H9 (cell line): ENCODE data around the gene TTLL9. TPM values are rescaled to one million over a fixed set of nuclear protein-coding genes. Genes with fewer than 3 reads are reported as not detected.

Experiments used
- DNase-seq: peaks from one replicate; pipeline ENCODE4 v3.0.0-alpha.2; 2017
- H2AFZ ChIP-seq: one replicate; pipeline ENCODE4 v1.6.1; 2013; ENCODE audit warnings: mild to moderate bottlenecking, low read length, control low read depth, moderate library complexity
- H2AK5ac ChIP-seq: 2 replicates; pipeline ENCODE4 v1.6.1; 2013; ENCODE audit warnings: low read length, control low read depth, mixed read lengths; ENCODE audit not compliant: insufficient read length
- H2BK120ac ChIP-seq: one replicate; pipeline ENCODE4 v1.6.1; 2013; ENCODE audit warnings: low read depth, mild to moderate bottlenecking, low read length, control low read depth, inconsistent platforms; ENCODE audit not compliant: poor library complexity, severe bottlenecking
- H2BK12ac ChIP-seq: 2 replicates; pipeline ENCODE4 v1.6.1; 2013; ENCODE audit warnings: low read length, control low read depth, mixed read lengths, low read depth; ENCODE audit not compliant: insufficient read length
- H2BK15ac ChIP-seq: 2 replicates; pipeline ENCODE4 v1.6.1; 2013; ENCODE audit warnings: low read depth, low read length, control low read depth
- H2BK20ac ChIP-seq: one replicate; pipeline ENCODE4 v1.6.1; 2013; ENCODE audit warnings: low read depth, mild to moderate bottlenecking, low read length, control low read depth, inconsistent platforms; ENCODE audit not compliant: poor library complexity, severe bottlenecking
- H2BK5ac ChIP-seq: 2 replicates; pipeline ENCODE4 v1.6.1; 2013; ENCODE audit warnings: low read length, control low read depth, mixed read lengths; ENCODE audit not compliant: insufficient read length
- H3K14ac ChIP-seq: 2 replicates; pipeline ENCODE4 v1.6.1; 2013; ENCODE audit warnings: low read length, control low read depth; ENCODE audit not compliant: insufficient read depth
- H3K18ac ChIP-seq: 2 replicates; pipeline ENCODE4 v1.6.1; 2013; ENCODE audit warnings: low read depth, mild to moderate bottlenecking, mixed read lengths, low read length, control low read depth; ENCODE audit not compliant: insufficient read length
- H3K23ac ChIP-seq: 2 replicates; pipeline ENCODE4 v1.6.1; 2013; ENCODE audit warnings: low read length, control low read depth, mixed read lengths, low read depth; ENCODE audit not compliant: insufficient read length
- H3K23me2 ChIP-seq: 2 replicates; pipeline ENCODE4 v1.6.1; 2013; ENCODE audit warnings: low read depth, mild to moderate bottlenecking, mixed read lengths, low read length, control low read depth; ENCODE audit not compliant: insufficient read length, poor library complexity, severe bottlenecking
- H3K27ac ChIP-seq: 2 replicates; pipeline ENCODE4 v1.5.1; 2013; ENCODE audit warnings: low read length, control low read depth, mixed read lengths, low read depth; ENCODE audit not compliant: insufficient read length
- H3K27me3 ChIP-seq: 2 replicates; pipeline ENCODE4 v1.6.1; 2013; ENCODE audit warnings: low read length, control low read depth, inconsistent platforms; ENCODE audit not compliant: insufficient read depth
- H3K4ac ChIP-seq: 2 replicates; pipeline ENCODE4 v1.6.1; 2013; ENCODE audit warnings: low read depth, mild to moderate bottlenecking, control low read depth, inconsistent platforms, low read length, moderate library complexity
- H3K4me1 ChIP-seq: 2 replicates; pipeline ENCODE4 v1.6.1; 2013; ENCODE audit warnings: low read length, control low read depth, inconsistent platforms; ENCODE audit not compliant: insufficient read depth
- H3K4me2 ChIP-seq: 2 replicates; pipeline ENCODE4 v1.6.1; 2013; ENCODE audit warnings: low read length, control low read depth, mixed read lengths; ENCODE audit not compliant: insufficient read length, insufficient read depth
- H3K56ac ChIP-seq: 2 replicates; pipeline ENCODE4 v1.6.1; 2013; ENCODE audit warnings: low read depth, mild to moderate bottlenecking, mixed read lengths, low read length, control low read depth; ENCODE audit not compliant: insufficient read length
- H3K79me1 ChIP-seq: 2 replicates; pipeline ENCODE4 v1.6.1; 2013; ENCODE audit warnings: low read depth, mild to moderate bottlenecking, moderate library complexity, low read length, control low read depth, inconsistent platforms; ENCODE audit not compliant: insufficient read depth, poor library complexity, severe bottlenecking
- H3K79me2 ChIP-seq: 2 replicates; pipeline ENCODE4 v1.6.1; 2013; ENCODE audit warnings: low read length, control low read depth, inconsistent platforms; ENCODE audit not compliant: insufficient read depth
- H3K9ac ChIP-seq: 2 replicates; pipeline ENCODE4 v1.6.1; 2013; ENCODE audit warnings: low read length, control low read depth, mixed read lengths; ENCODE audit not compliant: insufficient read length; ENCODE audit errors: extremely low read depth
- H3K9me3 ChIP-seq: one replicate; pipeline ENCODE4 v1.6.1; 2013; ENCODE audit warnings: low read depth, low read length, inconsistent platforms; ENCODE audit not compliant: control insufficient read depth
- H3T11ph ChIP-seq: one replicate; pipeline ENCODE4 v1.6.1; 2013; ENCODE audit warnings: mild to moderate bottlenecking, low read length, control low read depth, inconsistent platforms
- H4K20me1 ChIP-seq: one replicate; pipeline ENCODE4 v1.6.1; 2013; ENCODE audit not compliant: control insufficient read depth, insufficient read length, insufficient read depth
- H4K5ac ChIP-seq: 2 replicates; pipeline ENCODE4 v1.6.1; 2013; ENCODE audit warnings: low read depth, mild to moderate bottlenecking, mixed read lengths, low read length, control low read depth; ENCODE audit not compliant: insufficient read length
- H4K8ac ChIP-seq: replicated peaks from 2 replicates; pipeline ENCODE4 v1.6.1; 2013; ENCODE audit warnings: low read length, control low read depth, mixed read lengths, low read depth; ENCODE audit not compliant: insufficient read length
- H4K91ac ChIP-seq: 2 replicates; pipeline ENCODE4 v1.6.1; 2013; ENCODE audit warnings: low read depth, mild to moderate bottlenecking, moderate library complexity, mixed read lengths, low read length, control low read depth; ENCODE audit not compliant: insufficient read length
- H3K27ac Mint-ChIP-seq, 3 experiments: 2 replicates in 2 of 3; 3 replicates in 1 of 3; pipeline ENCODE4 v1.8.0; 2020 to 2021; ENCODE audit warnings: mixed read lengths in 3 of 3, mild to moderate bottlenecking in 1 of 3, moderate library complexity in 1 of 3
- H3K27me3 Mint-ChIP-seq: 2 replicates; pipeline ENCODE4 v1.8.0; 2021; ENCODE audit warnings: low read depth, mild to moderate bottlenecking, moderate library complexity, mixed read lengths
- H3K36me3 Mint-ChIP-seq, 3 experiments: 2 replicates in 2 of 3; 3 replicates in 1 of 3; pipeline ENCODE4 v1.8.0; 2020 to 2021; ENCODE audit warnings: low read depth in 3 of 3, mixed read lengths in 3 of 3; ENCODE audit not compliant: insufficient read depth in 1 of 3
- H3K4me1 Mint-ChIP-seq, 2 experiments: 2 replicates each; pipeline ENCODE4 v1.8.0; 2020; ENCODE audit warnings: mixed read lengths in 2 of 2
- H3K4me3 Mint-ChIP-seq, 2 experiments: 2 replicates in 1 of 2; 3 replicates in 1 of 2; pipeline ENCODE4 v1.8.0; 2020 to 2021; ENCODE audit warnings: mild to moderate bottlenecking in 2 of 2, mixed read lengths in 2 of 2, moderate library complexity in 1 of 2
- H3K9me3 Mint-ChIP-seq, 2 experiments: 2 replicates in 1 of 2; 3 replicates in 1 of 2; pipeline ENCODE4 v1.8.0; 2020; ENCODE audit warnings: mild to moderate bottlenecking in 2 of 2, mixed read lengths in 2 of 2, moderate library complexity in 1 of 2
- CTCF ChIP-seq: fragments of 200-600 bp; sonication (generic); conservative IDR thresholded peaks from 3 replicates; pipeline ENCODE4 v1.8.0; 2021; ENCODE audit warnings: antibody characterized with exemption, mild to moderate bottlenecking
- WGBS: extraction: QIAGEN DNeasy Blood & Tissue Kit; methylation state at CpG from one replicate; pipeline ENCODE4 v1.1.7; 2013; ENCODE audit warnings: missing lambda C conversion rate, low lambda C conversion rate, mixed read lengths; ENCODE audit not compliant: insufficient read length; ENCODE audit errors: extremely low coverage; 5-methylcytosine and 5-hydroxymethylcytosine counted together
- total RNA-seq: library from RNA; stranded (reverse); gene quantifications from 2 replicates; pipeline ENCODE4 v1.2.1, GENCODE V29; 2021

Gene TTLL9
- total RNA-seq, 1 experiment from 2014 or later, result 0.20 TPM

GRCh38 chr20:31839782-31840487 is 30.5 kb upstream of the TTLL9 start:
- no peak overlapping the region for H2BK15ac ChIP-seq
- no peak overlapping the region for H3K4me3 Mint-ChIP-seq
- H3T11ph ChIP-seq, result no peak overlapping the region
- H3K14ac ChIP-seq, result no peak overlapping the region
- no peaks in the 10 kb centered on the region for H3K23me2 ChIP-seq
- H2BK5ac ChIP-seq, result no peak overlapping the region
- no peak overlapping the region for H3K27ac ChIP-seq
- H3K9ac ChIP-seq, result no peak overlapping the region
- H3K9me3 ChIP-seq, result no peaks in the 10 kb centered on the region
- H4K5ac ChIP-seq, result no peak overlapping the region
- H3K79me2 ChIP-seq, result no peaks in the 10 kb centered on the region
- no peaks in the 10 kb centered on the region for H3K36me3 Mint-ChIP-seq
- no peaks in the 10 kb centered on the region for H3K27me3 ChIP-seq
- H4K20me1 ChIP-seq, result no peaks in the 10 kb centered on the region
- H3K4me1 Mint-ChIP-seq, result peaks cover 36 to 38% of the 10 kb centered on the region in 2 experiments
- no peak overlapping the region for H2AFZ ChIP-seq
- no peak for DNase-seq
- no peaks in the 10 kb centered on the region; the same call in 1 of the 2 replicates for H3K27me3 Mint-ChIP-seq
- H3K27ac Mint-ChIP-seq, result no peak overlapping the region
- H4K91ac ChIP-seq, result no peak overlapping the region
- no peak overlapping the region for H3K4ac ChIP-seq
- H3K4me1 ChIP-seq, result no peaks in the 10 kb centered on the region; the same call in 1 of the 2 replicates
- H2AK5ac ChIP-seq, result no peak overlapping the region
- H3K23ac ChIP-seq, result no peak overlapping the region
- H2BK120ac ChIP-seq, result no peak overlapping the region
- H3K56ac ChIP-seq, result no peak overlapping the region
- no peaks in the 10 kb centered on the region for H3K79me1 ChIP-seq
- no peaks in the 10 kb centered on the region for H3K9me3 Mint-ChIP-seq
- TF ChIP-seq CTCF, result no peak
- no peak overlapping the region for H4K8ac ChIP-seq
- no peak overlapping the region for H3K18ac ChIP-seq
- no peak overlapping the region for H2BK12ac ChIP-seq
- no peak overlapping the region for H3K4me2 ChIP-seq
- no CpG with 5 or more reads among the region's 5 CpGs for WGBS
- no peak overlapping the region for H2BK20ac ChIP-seq
